A673 (cell line): ENCODE measurements around the gene GRIK4. TPM values are rescaled to one million over a fixed set of nuclear protein-coding genes. Genes with fewer than 3 reads are reported as not detected.

Experiments used
- BruUV-seq: library from RNA; stranded (reverse); fragments of 400-500 nt; replicated peaks from 2 replicates; lab custom pipeline; 2021; lab: Mats Ljungman, UMichigan
- CTCF ChIA-PET: fragments of 300-600 bp; sonication (Branson Sonifier 250); formaldehyde crosslinking; loops from one replicate; lab custom pipeline; 2022; ENCODE audit warnings: antibody characterized with exemption; lab: Charles Lee
- POLR2A ChIA-PET: fragments of 300-600 bp; sonication (Branson Sonifier 250); formaldehyde crosslinking; loops from one replicate; lab custom pipeline; 2022; ENCODE audit warnings: antibody characterized with exemption; ENCODE audit not compliant: low non-redundant PET; lab: Charles Lee
- DNase-seq: peaks from one replicate; pipeline ENCODE4 v3.0.0-alpha.2; 2015; ENCODE audit warnings: low spot score
- H3K27ac ChIP-seq: fragments of 200-600 bp; sonication (generic); 2 replicates; pipeline ENCODE4 v1.5.1; 2016; ENCODE audit warnings: mixed run types, low read depth, mild to moderate bottlenecking, mixed read lengths, antibody characterized with exemption, low read length; ENCODE audit not compliant: poor library complexity, severe bottlenecking
- H3K27me3 ChIP-seq: fragments of 200-600 bp; sonication (generic); replicated peaks from 2 replicates; pipeline ENCODE4 v1.6.1; 2017; ENCODE audit warnings: mixed run types, low read depth, mild to moderate bottlenecking, mixed read lengths, antibody characterized with exemption, low read length; ENCODE audit not compliant: insufficient read depth, poor library complexity
- H3K36me3 ChIP-seq: fragments of 200-600 bp; sonication (generic); 2 replicates; pipeline ENCODE4 v1.6.1; 2016; ENCODE audit warnings: mixed run types, mild to moderate bottlenecking, mixed read lengths, antibody characterized with exemption, low read length; ENCODE audit not compliant: insufficient read depth, poor library complexity, severe bottlenecking
- H3K4me1 ChIP-seq: fragments of 200-600 bp; sonication (generic); 2 replicates; pipeline ENCODE4 v1.6.1; 2017; ENCODE audit warnings: mixed run types, mild to moderate bottlenecking, mixed read lengths, antibody characterized with exemption, low read length; ENCODE audit not compliant: insufficient read depth, poor library complexity, severe bottlenecking
- H3K4me3 ChIP-seq: fragments of 200-600 bp; sonication (generic); 2 replicates; pipeline ENCODE4 v1.5.1; 2016; ENCODE audit warnings: low read depth, mixed run types, mild to moderate bottlenecking, mixed read lengths, low read length; ENCODE audit not compliant: poor library complexity, severe bottlenecking
- H3K9me3 ChIP-seq: fragments of 200-600 bp; sonication (generic); 2 replicates; pipeline ENCODE4 v1.6.1; 2016; ENCODE audit warnings: mixed run types, low read depth, mild to moderate bottlenecking, mixed read lengths, antibody characterized with exemption, low read length; ENCODE audit not compliant: poor library complexity, severe bottlenecking
- EZH2 ChIP-seq: fragments of 200-600 bp; sonication (generic); IDR thresholded peaks from 2 replicates; pipeline ENCODE4 v1.6.1; 2017; ENCODE audit warnings: borderline replicate concordance, low read depth, mild to moderate bottlenecking, mixed read lengths, antibody characterized with exemption, low read length; ENCODE audit not compliant: poor library complexity, severe bottlenecking
- intact Hi-C: fragments of 100-400 bp; cut with micrococcal nuclease; formaldehyde crosslinking; loops from one replicate; pipeline ENCODE4 v1.10.0; 2022; ENCODE audit not compliant: unreplicated experiment
- total RNA-seq: library from RNA; stranded (reverse); gene quantifications from 2 replicates; pipeline ENCODE4 v1.2.3, GENCODE V29; 2021
- TF ChIP-seq, protein P1 (sequence below): fragments of 300-800, 200-600 bp; sonication (generic); conservative IDR thresholded peaks from 2 replicates; pipeline ENCODE4 v1.5.1; 2017; ENCODE audit warnings: low read depth, mild to moderate bottlenecking, antibody characterized with exemption, low read length, moderate library complexity, mixed read lengths

GRIK4 gene
- total RNA-seq, 1 experiment from 2014 or later: not detected

DNA sequence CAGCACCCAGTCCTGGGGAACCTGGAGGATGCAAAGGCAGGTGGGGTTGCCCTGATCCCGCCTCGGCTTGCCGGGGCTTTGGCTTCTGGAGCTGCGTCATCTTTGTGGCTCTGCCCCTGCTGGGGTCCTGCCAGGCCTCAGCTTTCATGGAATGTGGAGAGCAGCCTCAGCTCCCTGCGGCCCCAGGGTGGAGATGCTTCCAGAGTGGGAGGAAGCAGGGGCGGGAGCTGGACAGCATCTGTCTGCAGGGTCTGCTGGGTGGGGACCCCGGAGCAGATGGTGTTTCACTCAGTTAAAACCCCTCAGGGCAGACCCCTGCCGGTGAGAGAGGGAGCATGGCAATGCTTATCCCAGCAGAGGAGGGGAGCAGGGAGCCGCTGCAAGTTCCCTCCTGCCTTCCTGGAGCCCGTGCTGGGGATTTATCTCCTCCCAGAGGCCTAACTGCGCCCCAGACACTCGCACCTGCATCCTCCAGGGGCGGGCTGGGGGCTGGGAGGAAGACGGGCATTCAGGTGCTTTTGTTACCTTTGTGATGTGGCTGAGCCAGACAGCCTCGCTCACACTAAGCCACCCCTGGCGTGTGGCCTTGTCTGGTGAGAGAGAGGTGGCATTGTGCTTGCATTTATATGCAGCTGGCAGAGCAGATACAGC, 15.7 kb downstream of the GRIK4 start:
- H3K4me1 ChIP-seq: no peaks in the 10 kb centered on the region
- H3K36me3 ChIP-seq: no peaks in the 10 kb centered on the region
- H3K27ac ChIP-seq: no peak overlapping the region
- ChIA-PET CTCF (no interaction called here), POLR2A (no interaction called here)
- no TSS peak for BruUV-seq
- intact Hi-C loops: no loop called here
- peaks cover 10% of the 10 kb centered on the region for H3K27me3 ChIP-seq
- DNase-seq: no peak
- no peak for TF ChIP-seq EZH2
- TF ChIP-seq, protein P1, sequence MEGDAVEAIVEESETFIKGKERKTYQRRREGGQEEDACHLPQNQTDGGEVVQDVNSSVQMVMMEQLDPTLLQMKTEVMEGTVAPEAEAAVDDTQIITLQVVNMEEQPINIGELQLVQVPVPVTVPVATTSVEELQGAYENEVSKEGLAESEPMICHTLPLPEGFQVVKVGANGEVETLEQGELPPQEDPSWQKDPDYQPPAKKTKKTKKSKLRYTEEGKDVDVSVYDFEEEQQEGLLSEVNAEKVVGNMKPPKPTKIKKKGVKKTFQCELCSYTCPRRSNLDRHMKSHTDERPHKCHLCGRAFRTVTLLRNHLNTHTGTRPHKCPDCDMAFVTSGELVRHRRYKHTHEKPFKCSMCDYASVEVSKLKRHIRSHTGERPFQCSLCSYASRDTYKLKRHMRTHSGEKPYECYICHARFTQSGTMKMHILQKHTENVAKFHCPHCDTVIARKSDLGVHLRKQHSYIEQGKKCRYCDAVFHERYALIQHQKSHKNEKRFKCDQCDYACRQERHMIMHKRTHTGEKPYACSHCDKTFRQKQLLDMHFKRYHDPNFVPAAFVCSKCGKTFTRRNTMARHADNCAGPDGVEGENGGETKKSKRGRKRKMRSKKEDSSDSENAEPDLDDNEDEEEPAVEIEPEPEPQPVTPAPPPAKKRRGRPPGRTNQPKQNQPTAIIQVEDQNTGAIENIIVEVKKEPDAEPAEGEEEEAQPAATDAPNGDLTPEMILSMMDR: no peak
- no peaks in the 10 kb centered on the region for H3K9me3 ChIP-seq
- no peak overlapping the region for H3K4me3 ChIP-seq

DNA sequence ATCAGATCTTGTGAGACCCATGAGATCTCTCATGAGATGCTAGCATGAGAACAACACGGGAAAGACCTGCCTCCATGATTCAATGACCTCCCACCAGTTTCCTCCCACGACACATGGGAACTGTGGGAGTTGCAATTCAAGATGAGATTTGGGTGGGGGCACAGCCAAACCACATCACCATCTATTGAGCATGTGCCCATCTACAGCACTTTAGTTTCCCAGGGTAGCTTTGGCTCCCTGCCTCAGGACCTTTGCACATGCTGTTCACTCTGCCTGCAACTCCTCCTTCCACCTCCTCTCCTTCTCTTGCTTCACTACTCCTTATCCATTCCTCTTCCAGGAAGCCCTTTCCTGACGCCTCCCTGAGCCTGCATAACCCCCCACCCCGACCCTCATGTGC, 17.2 kb downstream of the GRIK4 start:
- CTCF ChIA-PET: no interaction called here
- POLR2A ChIA-PET: no interaction called here
- no peaks in the 10 kb centered on the region for H3K36me3 ChIP-seq
- DNase-seq: no peak
- no TSS peak for BruUV-seq
- peaks cover 3% of the 10 kb centered on the region for H3K4me1 ChIP-seq
- intact Hi-C loops: no loop called here
- TF ChIP-seq EZH2: no peak
- TF ChIP-seq, protein P1: no peak
- H3K9me3 ChIP-seq: no peaks in the 10 kb centered on the region
- no peak overlapping the region for H3K27ac ChIP-seq
- peaks cover 10% of the 10 kb centered on the region for H3K27me3 ChIP-seq
- H3K4me3 ChIP-seq: no peak overlapping the region

DNA sequence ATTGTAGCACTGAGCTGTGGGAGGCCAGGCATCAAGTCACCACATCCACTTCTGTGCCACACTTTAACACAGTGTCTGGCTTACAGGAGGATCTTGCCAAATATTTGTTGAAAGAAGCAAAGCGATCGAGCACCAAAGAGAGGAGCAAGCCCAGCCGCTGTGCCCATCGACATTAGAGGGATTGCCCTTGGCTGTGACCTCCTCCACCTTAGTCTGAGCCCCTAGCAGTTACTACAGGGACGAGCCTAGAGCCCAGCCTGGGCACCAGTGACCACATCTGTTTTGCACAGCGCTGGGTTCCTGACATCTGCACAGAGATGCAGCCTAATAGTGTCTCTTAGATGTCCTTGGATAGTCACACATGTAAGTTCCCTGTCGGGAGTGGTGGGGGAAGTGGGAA, 17.7 kb downstream of the GRIK4 start:
- BruUV-seq: no TSS peak
- POLR2A ChIA-PET: no interaction called here
- intact Hi-C loops: no loop called here

More for the DNA sequence above, 17.7 kb downstream of the GRIK4 start:
- CTCF ChIA-PET: no interaction called here
- Histone ChIP-seq H3K27me3 (peaks cover 10% of the 10 kb centered on the region), H3K36me3 (no peaks in the 10 kb centered on the region), H3K9me3 (no peaks in the 10 kb centered on the region), H3K4me1 (peaks cover 3% of the 10 kb centered on the region), H3K4me3 (no peak overlapping the region), H3K27ac (no peak overlapping the region)
- TF ChIP-seq, protein P1: no peak
- TF ChIP-seq EZH2: no peak
- no peak for DNase-seq
